Stomach (tissue), 9 donors: Measurements from ENCODE around the gene MED10. TPM values are rescaled to one million over a fixed set of nuclear protein-coding genes. Genes with fewer than 3 reads are reported as not detected.

Source experiments
- DNase-seq, 2 donors: peaks; one replicate each; pipeline versions ENCODE4 v3.0.0 to v3.0.0-alpha.2; 2013 to 2019
- H3K27ac ChIP-seq, 5 donors: fragments of 200-600 bp in 4 of 5; sonication (generic) in 4 of 5; one replicate each; pipeline ENCODE4 v1.5.1; 2013 to 2019; ENCODE audit warnings: mild to moderate bottlenecking in 1 of 5, moderate library complexity in 1 of 5
- H3K27me3 ChIP-seq, 3 donors: fragments of 200-600 bp; sonication (generic); one replicate each; pipeline ENCODE4 v1.5.1; 2017 to 2019; ENCODE audit warnings: mixed run types in 1 of 3
- H3K36me3 ChIP-seq, 4 donors: fragments of 200-600 bp; sonication (generic); 1 replicate in 3 of 4; 2 replicates in 1 of 4; pipeline ENCODE4 v1.5.1; 2016 to 2019
- H3K4me1 ChIP-seq, 4 donors: fragments of 200-600 bp; sonication (generic); one replicate each; pipeline ENCODE4 v1.5.1; 2016 to 2019
- H3K4me3 ChIP-seq, 4 donors: fragments of 200-600 bp; sonication (generic) in 3 of 4; one replicate each; pipeline ENCODE4 v1.5.1; 2016 to 2019; ENCODE audit warnings: mild to moderate bottlenecking in 1 of 4
- H3K9me3 ChIP-seq, 4 donors: fragments of 200-600 bp; sonication (generic); one replicate each; pipeline ENCODE4 v1.5.1; 2016 to 2019
- CTCF ChIP-seq, 7 experiments: fragments of 450-650 bp in 4 of 7; fragments of 200-600 bp in 3 of 7; sonication (generic) in 3 of 7; IDR thresholded peaks; one replicate each; pipeline ENCODE4 v1.5.1; 2016 to 2019; ENCODE audit warnings: antibody characterized with exemption in 7 of 7, control low read depth in 2 of 7, mild to moderate bottlenecking in 1 of 7
- EP300 ChIP-seq: sonication (generic); formaldehyde crosslinking; IDR thresholded peaks from one replicate; pipeline ENCODE4 v1.6.1; 2017; ENCODE audit warnings: antibody characterized with exemption
- POLR2A ChIP-seq, 4 donors: fragments of 450-650 bp; IDR thresholded peaks; one replicate each; pipeline ENCODE4 v1.6.1; 2016; ENCODE audit warnings: antibody characterized with exemption in 4 of 4, control low read depth in 2 of 4, mild to moderate bottlenecking in 1 of 4, moderate library complexity in 1 of 4
- POLR2AphosphoS5 ChIP-seq, 3 donors: sonication (generic); formaldehyde crosslinking; IDR thresholded peaks; one replicate each; pipeline ENCODE4 v1.6.1; 2016; ENCODE audit warnings: antibody characterized with exemption in 3 of 3
- WGBS, 5 donors: extraction: QIAGEN DNeasy Blood & Tissue Kit in 3 of 5; methylation state at CpG; one replicate each; pipeline versions ENCODE4 v1.1.5 to v1.1.7; 2013 to 2018; 5-methylcytosine and 5-hydroxymethylcytosine counted together
- intact Hi-C: fragments of 100-400 bp; cut with DNase I; formaldehyde crosslinking; loops from one replicate; pipeline ENCODE4 v1.15.1; 2023; ENCODE audit warnings: low total_unique reads
- polyA plus RNA-seq, 3 donors: library from polyadenylated mRNA; stranded (reverse); fragments of 200-250 nt; gene quantifications; one replicate each; pipeline ENCODE4 v1.2.3, GENCODE V29; 2013
- total RNA-seq, 5 donors: library from RNA; depleted of rRNA; stranded (reverse); fragments of >200 nt; gene quantifications; one replicate each; pipeline versions ENCODE4 v1.1.0 to v1.2.3, GENCODE V29; 2014 to 2016
- donor health status: healthy with polysubstance abuse.
- donor health status: Bipolar disorder and iron deficiency.
- donor health status: healthy.

The MED10 gene
- total and polyA plus RNA-seq, 8 donors = 17.5 to 104 (median 34.3) TPM

- Histone ChIP-seq H3K4me1 (no peaks in the 10 kb centered on the region), H3K4me3 (no peak overlapping the region), H3K27ac (no peak overlapping the region), H3K36me3 (no peaks in the 10 kb centered on the region), H3K27me3 (no peaks in the 10 kb centered on the region), H3K9me3 (no peaks in the 10 kb centered on the region)
- no peak for DNase-seq
- no peak for TF ChIP-seq CTCF (IDR thresholded peaks at IDR 0.05)
- TF ChIP-seq EP300 = no peak
- no peak for TF ChIP-seq POLR2A (IDR thresholded peaks at IDR 0.05)
- no peak for TF ChIP-seq POLR2AphosphoS5 (IDR thresholded peaks at IDR 0.05)
- intact Hi-C loops = no loop called here
- 86 to 96% (median 89%) methylated on average over 4 of the region's 4 CpGs for WGBS, 5 donors
Observed at GRCh38 chr5:6404129-6404528, 25.8 kb upstream of the MED10 start.

- intact Hi-C loops = no loop called here
- no peaks in the 10 kb centered on the region for H3K9me3 ChIP-seq
- no peak overlapping the region for H3K27ac ChIP-seq
- no peaks in the 10 kb centered on the region for H3K4me1 ChIP-seq
- no peak overlapping the region for H3K4me3 ChIP-seq
- DNase-seq = no peak
- no peaks in the 10 kb centered on the region for H3K27me3 ChIP-seq
- TF ChIP-seq POLR2A (IDR thresholded peaks at IDR 0.05) (no peak), POLR2AphosphoS5 (IDR thresholded peaks at IDR 0.05) (no peak), EP300 (no peak), CTCF (IDR thresholded peaks at IDR 0.05) (no peak)
- H3K36me3 ChIP-seq = no peaks in the 10 kb centered on the region
- WGBS, 5 donors = 77 to 88% (median 81%) methylated on average over 4 of the region's 4 CpGs
Observed at GRCh38 chr5:6403416-6403815, 25.1 kb upstream of the MED10 start.

- H3K4me1 ChIP-seq = no peaks in the 10 kb centered on the region
- no peaks in the 10 kb centered on the region for H3K9me3 ChIP-seq
- intact Hi-C loops = no loop called here
- H3K4me3 ChIP-seq = no peak overlapping the region
- H3K27ac ChIP-seq = no peak overlapping the region
- no peak for DNase-seq
- WGBS, 5 donors = 74 to 81% (median 78%) methylated on average over 6 of the region's 6 CpGs
- H3K36me3 ChIP-seq = no peaks in the 10 kb centered on the region
- TF ChIP-seq CTCF (IDR thresholded peaks at IDR 0.05) = no peak
- TF ChIP-seq EP300 = no peak
- TF ChIP-seq POLR2AphosphoS5 (IDR thresholded peaks at IDR 0.05) = no peak
- no peak for TF ChIP-seq POLR2A (IDR thresholded peaks at IDR 0.05)
- H3K27me3 ChIP-seq = no peaks in the 10 kb centered on the region
Observed at GRCh38 chr5:6402939-6403338, 24.6 kb upstream of the MED10 start.

- 57 to 72% (median 65%) methylated on average over 2 of the region's 2 CpGs for WGBS, 5 donors
- TF ChIP-seq EP300 (no peak), CTCF (IDR thresholded peaks at IDR 0.05) (no peak), POLR2AphosphoS5 (IDR thresholded peaks at IDR 0.05) (no peak), POLR2A (IDR thresholded peaks at IDR 0.05) (no peak)
- Histone ChIP-seq H3K4me1 (no peaks in the 10 kb centered on the region), H3K27ac (no peak overlapping the region), H3K27me3 (no peaks in the 10 kb centered on the region), H3K36me3 (no peaks in the 10 kb centered on the region), H3K9me3 (no peaks in the 10 kb centered on the region), H3K4me3 (no peak overlapping the region)
- intact Hi-C loops = no loop called here
- no peak for DNase-seq
Observed at GRCh38 chr5:6401410-6401809, 23.1 kb upstream of the MED10 start.
